ENCODE data around the gene FBXO41.

DNA sequence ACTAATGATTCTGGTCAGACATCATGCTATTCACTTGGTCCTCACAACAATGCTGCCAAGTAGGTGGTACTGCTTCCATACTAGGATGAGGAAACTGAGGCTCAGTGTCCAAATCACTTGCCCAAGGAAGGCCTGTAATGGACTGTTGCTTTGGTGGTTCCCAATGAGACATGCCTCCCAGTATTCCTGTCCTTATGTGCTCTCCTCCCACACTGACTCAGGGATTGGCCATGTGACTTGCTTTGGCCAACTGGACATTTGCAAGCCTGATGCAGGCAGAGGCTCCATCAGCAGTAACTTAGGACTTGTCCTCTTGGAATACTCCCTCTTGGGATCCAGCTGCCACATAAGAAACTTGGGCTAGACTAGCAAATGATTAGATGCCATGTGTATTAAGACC is 3.0 kb downstream of the FBXO41 start:
- TF ChIP-seq, protein P1, sequence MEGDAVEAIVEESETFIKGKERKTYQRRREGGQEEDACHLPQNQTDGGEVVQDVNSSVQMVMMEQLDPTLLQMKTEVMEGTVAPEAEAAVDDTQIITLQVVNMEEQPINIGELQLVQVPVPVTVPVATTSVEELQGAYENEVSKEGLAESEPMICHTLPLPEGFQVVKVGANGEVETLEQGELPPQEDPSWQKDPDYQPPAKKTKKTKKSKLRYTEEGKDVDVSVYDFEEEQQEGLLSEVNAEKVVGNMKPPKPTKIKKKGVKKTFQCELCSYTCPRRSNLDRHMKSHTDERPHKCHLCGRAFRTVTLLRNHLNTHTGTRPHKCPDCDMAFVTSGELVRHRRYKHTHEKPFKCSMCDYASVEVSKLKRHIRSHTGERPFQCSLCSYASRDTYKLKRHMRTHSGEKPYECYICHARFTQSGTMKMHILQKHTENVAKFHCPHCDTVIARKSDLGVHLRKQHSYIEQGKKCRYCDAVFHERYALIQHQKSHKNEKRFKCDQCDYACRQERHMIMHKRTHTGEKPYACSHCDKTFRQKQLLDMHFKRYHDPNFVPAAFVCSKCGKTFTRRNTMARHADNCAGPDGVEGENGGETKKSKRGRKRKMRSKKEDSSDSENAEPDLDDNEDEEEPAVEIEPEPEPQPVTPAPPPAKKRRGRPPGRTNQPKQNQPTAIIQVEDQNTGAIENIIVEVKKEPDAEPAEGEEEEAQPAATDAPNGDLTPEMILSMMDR (IDR thresholded peaks at IDR 0.05) = no peak
- TF ChIP-seq EZH2 (IDR thresholded peaks at IDR 0.05) = no peak

All from neural progenitor cell (in vitro differentiated cells).